HUES48 (cell line): ENCODE data around the gene SLC47A2.

Experiments used
- H3K27ac ChIP-seq: one replicate; pipeline ENCODE4 v1.7.0; 2013; ENCODE audit warnings: low read depth, low read length, inconsistent platforms
- H3K27me3 ChIP-seq: 2 replicates; pipeline ENCODE4 v1.6.1; 2013; ENCODE audit warnings: mild to moderate bottlenecking, low read length; ENCODE audit not compliant: control insufficient read depth, insufficient read depth
- H3K36me3 ChIP-seq: 2 replicates; pipeline ENCODE4 v1.6.1; 2013; ENCODE audit warnings: low read length; ENCODE audit not compliant: control insufficient read depth, insufficient read depth
- H3K4me1 ChIP-seq: 2 replicates; pipeline ENCODE4 v1.6.1; 2013; ENCODE audit warnings: mild to moderate bottlenecking, low read length; ENCODE audit not compliant: control insufficient read depth, insufficient read depth
- H3K4me3 ChIP-seq: 2 replicates; pipeline ENCODE4 v1.5.1; 2013; ENCODE audit warnings: mild to moderate bottlenecking, low read depth, low read length
- H3K9ac ChIP-seq: 2 replicates; pipeline ENCODE4 v1.6.1; 2013; ENCODE audit warnings: mild to moderate bottlenecking, low read depth, low read length, moderate library complexity
- H3K9me3 ChIP-seq: 2 replicates; pipeline ENCODE4 v1.6.1; 2013; ENCODE audit warnings: low read length; ENCODE audit not compliant: control insufficient read depth, insufficient read depth

The SLC47A2 gene

DNA sequence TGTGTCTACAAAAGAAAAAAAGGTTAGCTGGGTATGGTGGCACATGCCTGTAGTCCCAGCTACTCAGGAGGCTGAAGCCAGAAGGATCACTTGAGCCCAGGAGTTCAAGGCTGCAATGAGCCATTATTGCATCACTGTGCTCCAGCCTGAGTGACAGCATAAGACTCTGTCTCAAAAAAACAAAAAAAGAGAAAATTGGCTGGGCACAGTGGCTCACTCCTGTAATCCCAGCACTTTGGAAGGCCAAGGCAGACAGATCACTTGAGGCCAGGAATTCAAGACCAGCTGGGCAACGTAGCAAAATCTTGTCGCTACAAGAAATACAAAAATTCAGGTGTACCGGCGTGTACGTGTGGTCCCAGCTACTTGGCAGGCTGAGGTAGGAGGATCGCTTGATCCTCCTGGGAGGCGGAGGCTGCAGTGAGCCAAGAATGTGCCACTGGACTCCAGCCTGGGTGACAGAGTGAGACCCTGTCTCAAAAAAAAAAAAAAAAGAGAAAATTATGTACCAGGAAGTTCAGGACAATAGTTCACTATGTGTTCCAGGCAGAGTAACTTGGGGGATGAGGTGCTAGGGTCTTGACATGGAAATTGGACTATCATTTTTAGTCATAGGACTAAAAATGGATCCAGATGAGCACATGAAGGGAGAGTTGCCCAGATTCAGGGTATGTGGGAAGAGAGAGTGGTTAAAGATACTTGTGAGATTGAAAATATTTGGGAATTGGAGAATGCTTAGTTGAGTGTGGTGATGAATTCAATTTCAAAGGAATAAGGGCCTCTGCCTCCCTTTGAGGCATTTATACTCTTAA is 56.8 kb downstream of the SLC47A2 start:
- Histone ChIP-seq H3K9ac (no peak overlapping the region), H3K27me3 (no peaks in the 10 kb centered on the region), H3K4me3 (no peak overlapping the region), H3K27ac (no peak overlapping the region), H3K9me3 (peaks cover 7% of the 10 kb centered on the region), H3K36me3 (peaks cover 85% of the 10 kb centered on the region), H3K4me1 (peaks cover 13% of the 10 kb centered on the region)

DNA sequence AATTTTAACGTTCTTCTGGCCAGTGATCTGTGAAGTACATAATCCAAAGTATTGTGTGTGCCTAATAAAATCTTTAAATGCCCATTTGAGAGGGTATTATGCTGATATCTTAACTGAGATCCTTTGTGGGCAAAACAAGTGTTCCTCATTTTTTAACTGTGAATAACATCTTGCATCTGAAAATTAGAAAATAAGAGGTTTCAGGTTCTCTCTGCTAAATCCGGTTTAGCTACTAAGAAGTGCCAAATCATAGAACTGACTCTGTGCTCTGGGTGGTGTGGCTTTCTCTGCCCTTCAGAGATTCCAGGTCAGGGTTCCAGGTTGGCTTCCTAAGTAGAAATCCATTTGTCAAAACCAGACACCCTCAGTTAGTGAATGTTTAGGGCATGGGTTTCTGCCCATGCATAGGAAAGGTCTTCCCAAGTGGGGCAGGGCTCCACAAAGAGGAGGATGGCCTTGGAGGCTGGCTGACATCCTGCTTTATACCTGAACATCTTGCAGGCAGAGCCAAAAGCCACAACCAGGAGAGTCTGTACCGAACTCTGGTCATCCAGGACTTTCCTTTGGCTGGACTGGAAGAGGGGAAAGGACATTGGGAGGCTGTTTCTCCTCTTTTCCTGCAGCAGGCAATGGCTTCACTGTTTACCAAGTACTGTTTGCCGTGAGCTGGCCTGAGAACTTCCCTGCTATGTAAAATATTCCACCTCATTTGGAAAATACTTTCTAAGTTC is 59.4 kb downstream of the SLC47A2 start:
- Histone ChIP-seq H3K27ac (no peak overlapping the region), H3K4me1 (no peaks in the 10 kb centered on the region), H3K9ac (no peak overlapping the region), H3K27me3 (no peaks in the 10 kb centered on the region), H3K4me3 (no peak overlapping the region), H3K9me3 (peaks cover 11% of the 10 kb centered on the region), H3K36me3 (peaks cover 78% of the 10 kb centered on the region)

DNA sequence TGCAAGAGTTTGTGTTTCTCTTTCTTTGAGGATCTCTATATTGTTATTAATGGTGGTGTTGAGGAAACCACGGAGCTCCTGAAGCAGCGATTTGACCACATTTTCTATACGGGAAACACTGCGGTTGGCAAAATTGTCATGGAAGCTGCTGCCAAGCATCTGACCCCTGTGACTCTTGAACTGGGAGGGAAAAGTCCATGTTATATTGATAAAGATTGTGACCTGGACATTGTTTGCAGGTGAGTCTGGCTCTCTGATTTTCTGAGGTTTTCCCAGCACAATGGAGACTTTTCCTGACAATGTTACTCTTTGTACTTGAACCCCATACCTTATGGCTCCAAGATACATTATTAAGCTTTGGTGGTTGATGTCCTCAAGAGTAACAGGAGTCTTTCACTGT is 60.0 kb downstream of the SLC47A2 start:
- Histone ChIP-seq H3K36me3 (peaks cover 78% of the 10 kb centered on the region), H3K27ac (no peak overlapping the region), H3K9me3 (peaks cover 11% of the 10 kb centered on the region), H3K4me1 (peaks cover 3% of the 10 kb centered on the region; the same call in 1 of the 2 replicates), H3K27me3 (no peaks in the 10 kb centered on the region), H3K9ac (no peak overlapping the region), H3K4me3 (no peak overlapping the region)

DNA sequence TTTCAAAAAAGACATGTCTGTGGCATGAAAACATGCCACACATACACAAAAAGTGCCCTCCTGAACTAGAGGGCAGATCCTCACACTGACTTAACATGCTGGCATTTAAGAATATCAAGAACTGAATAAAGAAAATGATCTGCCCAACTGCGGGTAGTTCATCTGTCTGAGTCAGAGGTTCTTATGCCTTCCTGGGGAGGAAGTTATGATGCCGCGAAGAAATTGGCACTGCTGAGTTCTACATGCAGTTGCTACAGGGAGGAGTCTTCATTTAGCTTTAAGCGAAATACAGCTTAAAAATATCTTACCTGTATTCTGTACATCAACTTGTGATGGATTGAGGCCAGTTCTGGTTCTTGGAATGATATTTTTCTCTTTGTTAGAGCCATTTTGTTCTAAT is 61.5 kb downstream of the SLC47A2 start:
- peaks cover 70% of the 10 kb centered on the region for H3K36me3 ChIP-seq
- no peak overlapping the region for H3K4me3 ChIP-seq
- H3K4me1 ChIP-seq, result peaks cover 4% of the 10 kb centered on the region; the same call in 1 of the 2 replicates
- no peak overlapping the region for H3K27ac ChIP-seq
- no peak overlapping the region for H3K9ac ChIP-seq
- peaks cover 11% of the 10 kb centered on the region for H3K9me3 ChIP-seq
- H3K27me3 ChIP-seq, result no peaks in the 10 kb centered on the region

DNA sequence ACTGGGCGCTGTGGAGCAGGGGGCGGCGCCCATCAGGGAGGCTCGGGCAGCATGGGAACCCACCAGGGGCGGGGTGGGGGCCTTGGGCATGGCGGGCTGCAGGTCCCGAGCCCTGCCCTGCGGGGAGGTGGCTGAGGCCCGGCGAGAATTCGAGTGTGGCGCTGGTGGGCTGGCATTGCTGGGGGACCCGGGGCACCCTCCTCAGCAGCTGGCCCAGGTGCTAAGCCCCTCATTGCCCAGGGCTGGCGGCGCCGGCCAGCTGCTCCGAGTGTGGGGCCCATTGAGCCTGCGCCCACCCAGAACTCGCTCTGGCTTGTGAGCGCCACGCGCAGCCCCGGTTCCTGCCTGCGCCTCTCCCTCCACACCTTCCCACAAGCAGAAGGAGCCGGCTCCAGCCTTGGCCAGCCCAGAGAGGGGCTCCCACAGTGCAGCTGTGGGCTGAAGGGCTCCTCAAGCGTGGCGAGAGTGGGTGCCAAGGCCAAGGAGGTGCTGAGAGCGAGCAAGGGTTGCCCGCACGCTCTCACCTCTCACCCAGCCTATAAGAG is 62.0 kb downstream of the SLC47A2 start:
- Histone ChIP-seq H3K4me3 (no peak overlapping the region), H3K27ac (no peak overlapping the region), H3K36me3 (peaks cover 65% of the 10 kb centered on the region), H3K9me3 (peaks cover 11% of the 10 kb centered on the region), H3K9ac (no peak overlapping the region), H3K27me3 (no peaks in the 10 kb centered on the region), H3K4me1 (peaks cover 7% of the 10 kb centered on the region; the same call in 1 of the 2 replicates)

DNA sequence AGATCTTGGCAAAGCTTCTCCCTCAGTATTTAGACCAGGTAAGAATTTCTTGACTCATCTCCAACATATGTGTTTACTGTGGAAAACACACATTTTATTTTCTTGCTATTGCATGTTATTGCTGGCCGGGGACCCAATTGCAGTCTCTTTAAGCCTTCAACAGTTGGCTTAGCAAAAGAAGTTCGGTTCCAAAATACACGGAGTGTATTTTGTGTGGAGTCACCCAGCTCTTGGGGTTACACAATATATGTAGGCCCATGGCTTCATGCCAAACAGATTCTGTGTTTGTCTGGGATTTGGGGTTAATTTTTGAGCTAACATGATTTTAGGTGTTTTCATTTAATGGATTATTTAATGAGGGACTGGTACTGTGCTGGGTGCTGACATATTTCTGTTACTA is 63.8 kb downstream of the SLC47A2 start:
- peaks cover 53% of the 10 kb centered on the region for H3K36me3 ChIP-seq

DNA sequence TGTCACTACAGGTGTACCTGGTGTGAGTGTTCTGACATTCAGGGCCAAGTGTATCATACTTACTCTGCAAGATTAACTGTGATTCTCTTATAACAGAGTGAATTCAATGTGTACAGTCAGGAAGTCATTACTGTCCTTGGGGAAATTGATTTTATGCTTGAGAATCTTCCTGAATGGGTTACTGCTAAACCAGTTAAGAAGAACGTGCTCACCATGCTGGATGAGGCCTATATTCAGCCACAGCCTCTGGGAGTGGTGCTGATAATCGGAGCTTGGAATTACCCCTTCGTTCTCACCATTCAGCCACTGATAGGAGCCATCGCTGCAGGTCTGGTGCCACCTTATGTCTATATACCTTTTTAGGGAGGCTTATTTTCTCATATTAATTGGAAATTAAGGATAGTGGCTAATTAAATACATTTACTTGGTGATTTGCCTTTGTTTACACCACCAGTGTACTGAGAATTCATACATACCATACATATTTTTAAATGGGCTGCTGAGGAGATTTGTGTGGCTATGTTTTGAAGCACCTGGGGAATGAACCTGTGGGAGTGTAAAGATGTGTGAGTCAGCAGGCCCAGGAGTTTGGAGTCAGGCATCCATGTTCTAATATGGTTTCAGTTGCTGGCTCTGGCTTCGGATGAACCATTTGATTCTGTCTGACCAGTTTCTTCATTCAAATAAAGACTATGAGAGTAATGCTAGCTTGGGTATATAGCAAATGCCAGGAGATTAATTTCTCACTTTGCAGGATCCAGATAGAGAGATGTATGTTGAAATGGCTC is 64.7 kb downstream of the SLC47A2 start:
- peaks cover 44% of the 10 kb centered on the region for H3K36me3 ChIP-seq

More for the DNA sequence above, 63.8 kb downstream of the SLC47A2 start:
- Histone ChIP-seq H3K27ac (no peak overlapping the region), H3K9ac (no peak overlapping the region), H3K4me1 (peaks cover 15% of the 10 kb centered on the region), H3K9me3 (peaks cover 11% of the 10 kb centered on the region), H3K4me3 (no peak overlapping the region), H3K27me3 (no peaks in the 10 kb centered on the region)

DNA sequence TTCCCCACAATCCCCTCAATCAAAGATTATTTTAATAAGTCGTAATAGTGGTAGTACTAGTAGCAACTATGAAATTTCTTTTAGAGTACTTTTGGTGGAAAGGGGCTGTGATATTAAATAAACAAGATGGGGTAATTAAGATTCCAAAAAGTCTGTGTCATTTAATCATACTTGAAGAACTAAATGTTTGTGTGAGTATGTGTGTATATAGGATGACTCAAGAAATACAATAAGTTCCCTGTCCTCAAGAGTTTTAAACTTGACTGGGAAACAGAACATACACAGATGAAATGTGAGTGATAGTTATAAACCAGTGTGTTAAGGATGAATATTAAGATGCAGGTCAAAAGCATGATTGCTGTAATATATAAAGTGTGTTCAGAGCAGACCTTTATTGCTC is 65.6 kb downstream of the SLC47A2 start:
- H3K27ac ChIP-seq, result no peak overlapping the region
- peak overlapping the region; percentile 26; the same call in 1 of the 2 replicates for H3K4me3 ChIP-seq
- no peak overlapping the region for H3K9ac ChIP-seq
- peaks cover 11% of the 10 kb centered on the region for H3K9me3 ChIP-seq
- no peaks in the 10 kb centered on the region for H3K27me3 ChIP-seq
- H3K4me1 ChIP-seq, result peaks cover 31% of the 10 kb centered on the region
- peaks cover 36% of the 10 kb centered on the region for H3K36me3 ChIP-seq

More for the DNA sequence above, 64.7 kb downstream of the SLC47A2 start:
- Histone ChIP-seq H3K9me3 (peaks cover 11% of the 10 kb centered on the region), H3K4me1 (peaks cover 25% of the 10 kb centered on the region), H3K27me3 (no peaks in the 10 kb centered on the region), H3K4me3 (peak overlapping the region; percentile 26; the same call in 1 of the 2 replicates), H3K9ac (no peak overlapping the region), H3K27ac (no peak overlapping the region)

DNA sequence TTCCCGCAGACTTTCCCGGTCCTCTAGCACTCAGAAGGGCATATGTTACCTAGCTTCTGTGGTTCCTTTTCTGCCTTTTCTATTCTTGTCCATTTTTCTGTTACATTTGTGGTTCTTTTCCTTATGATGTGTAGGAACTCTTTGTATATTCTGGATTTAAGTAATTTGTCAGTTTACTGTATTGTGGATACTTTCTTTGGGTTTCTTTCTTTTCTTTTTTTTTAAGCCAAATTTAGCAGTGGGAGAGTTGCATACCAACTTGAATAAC is 67.2 kb downstream of the SLC47A2 start:
- H3K4me1 ChIP-seq, result peaks cover 37% of the 10 kb centered on the region
- H3K27ac ChIP-seq, result peak overlapping the region; percentile 91

DNA sequence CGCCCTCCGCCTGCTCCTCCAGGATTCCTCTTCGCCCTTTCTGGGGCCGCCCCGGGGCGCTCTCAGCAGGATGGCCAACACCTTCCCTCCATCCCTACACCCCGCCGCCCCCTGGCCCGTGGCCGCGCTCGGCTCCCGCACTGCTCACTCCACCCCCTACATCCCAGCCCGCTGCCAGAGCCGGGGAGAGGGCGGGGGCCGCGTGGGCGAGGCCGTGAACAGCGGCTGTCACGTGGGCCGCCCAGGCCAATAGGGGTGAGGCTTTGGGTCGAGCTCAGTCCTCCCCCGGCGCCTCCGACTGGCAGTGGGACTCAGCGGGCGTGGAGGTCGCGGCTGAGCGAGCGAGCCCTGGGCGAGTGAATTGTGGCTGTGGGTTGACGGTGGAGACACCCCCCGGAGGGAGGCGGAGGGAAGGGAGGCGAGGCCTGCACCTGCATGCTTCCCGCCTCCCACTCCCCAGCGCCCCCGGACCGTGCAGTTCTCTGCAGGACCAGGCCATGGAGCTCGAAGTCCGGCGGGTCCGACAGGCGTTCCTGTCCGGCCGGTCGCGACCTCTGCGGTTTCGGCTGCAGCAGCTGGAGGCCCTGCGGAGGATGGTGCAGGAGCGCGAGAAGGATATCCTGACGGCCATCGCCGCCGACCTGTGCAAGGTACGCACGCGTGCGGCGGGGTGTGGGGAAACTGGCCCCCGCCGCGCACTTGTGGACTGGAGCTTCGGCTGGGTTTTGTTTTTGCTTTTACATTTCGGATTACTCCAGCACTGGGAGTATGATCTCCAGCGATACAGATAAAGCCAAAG is 67.7 kb downstream of the SLC47A2 start, which contains the start of gene ALDH3A2:
TSS of gene ALDH3A2 (plus strand) at position 277 of the 799 bp plus-strand sequence. CDS start at position 498, 221 bp downstream.
- H3K36me3 ChIP-seq, result peaks cover 21% of the 10 kb centered on the region
- H3K27me3 ChIP-seq, result 0 out of 2 replicates have a peak, but pooled peaks cover 5% of the 10 kb centered on the region
- H3K4me1 ChIP-seq, result peaks cover 38% of the 10 kb centered on the region
- H3K27ac ChIP-seq, result peak within 1 kb of the TSS; percentile 91
- 0 out of 2 replicates have a peak, but pooled peaks cover 3% of the 10 kb centered on the region for H3K9me3 ChIP-seq
- peak within 1 kb of the TSS; percentile 79 for H3K9ac ChIP-seq
- H3K4me3 ChIP-seq, result peak within 1 kb of the TSS; percentile 91

More for the DNA sequence above, 67.2 kb downstream of the SLC47A2 start:
- H3K36me3 ChIP-seq, result peaks cover 21% of the 10 kb centered on the region
- peak overlapping the region; percentile 91 for H3K4me3 ChIP-seq
- H3K9me3 ChIP-seq, result 0 out of 2 replicates have a peak, but pooled peaks cover 3% of the 10 kb centered on the region
- 0 out of 2 replicates have a peak, but pooled peaks cover 5% of the 10 kb centered on the region for H3K27me3 ChIP-seq
- peak overlapping the region; percentile 79 for H3K9ac ChIP-seq
